Natural killer cell (primary cell): ENCODE results near the gene PLXNA4. TPM values are rescaled to one million over a fixed set of nuclear protein-coding genes. Genes with fewer than 3 reads are reported as not detected.

Source experiments
- ATAC-seq, 3 donors: fragments of 150-1000 bp in 2 of 3; fragments of 200-7000 bp in 1 of 3; cut with Tn5 transposase; 1 replicate in 1 of 3; 2 replicates in 2 of 3; pipeline ENCODE4 v1.10.0; 2021; ENCODE audit warnings: mild to moderate bottlenecking in 2 of 3, moderate library complexity in 2 of 3
- DNase-seq, 2 donors: peaks; one replicate each; pipeline versions ENCODE4 v3.0.0 to v3.0.0-alpha.2; 2013 to 2021; ENCODE audit warnings: mixed read lengths in 1 of 2
- H3K27ac ChIP-seq: one replicate; pipeline ENCODE4 v1.5.1; 2013; ENCODE audit warnings: mild to moderate bottlenecking, low read length
- H3K27me3 ChIP-seq: one replicate; pipeline ENCODE4 v1.6.1; 2013; ENCODE audit warnings: low read length; ENCODE audit not compliant: control insufficient read depth, insufficient read depth
- H3K36me3 ChIP-seq: one replicate; pipeline ENCODE4 v1.6.1; 2013; ENCODE audit warnings: low read length; ENCODE audit not compliant: control insufficient read depth, insufficient read depth
- H3K4me1 ChIP-seq: one replicate; pipeline ENCODE4 v1.6.1; 2013; ENCODE audit warnings: low read length; ENCODE audit not compliant: control insufficient read depth, insufficient read depth
- H3K4me3 ChIP-seq: one replicate; pipeline ENCODE4 v1.5.1; 2013; ENCODE audit warnings: low read length
- H3K9me3 ChIP-seq: one replicate; pipeline ENCODE4 v1.6.1; 2013; ENCODE audit warnings: low read length; ENCODE audit not compliant: control insufficient read depth, insufficient read depth
- H3K27ac Mint-ChIP-seq, 2 donors: one replicate each; pipeline ENCODE4 v1.8.0; 2022; ENCODE audit warnings: mild to moderate bottlenecking in 2 of 2, mixed read lengths in 2 of 2, moderate library complexity in 1 of 2
- H3K27me3 Mint-ChIP-seq, 2 donors: one replicate each; pipeline ENCODE4 v1.8.0; 2022; ENCODE audit warnings: low read depth in 2 of 2, mixed read lengths in 2 of 2
- H3K36me3 Mint-ChIP-seq: one replicate; pipeline ENCODE4 v1.8.0; 2022; ENCODE audit warnings: mixed read lengths
- H3K4me1 Mint-ChIP-seq, 2 donors: one replicate each; pipeline ENCODE4 v1.8.0; 2022; ENCODE audit warnings: mixed read lengths in 2 of 2
- H3K4me3 Mint-ChIP-seq: one replicate; pipeline ENCODE4 v1.8.0; 2022; ENCODE audit warnings: mild to moderate bottlenecking, moderate library complexity, mixed read lengths
- H3K9me3 Mint-ChIP-seq, 2 donors: one replicate each; pipeline ENCODE4 v1.8.0; 2022; ENCODE audit warnings: mixed read lengths in 2 of 2
- WGBS: methylation state at CpG from one replicate; pipeline ENCODE4 v1.1.7; 2013; ENCODE audit warnings: missing lambda C conversion rate; ENCODE audit not compliant: insufficient coverage; 5-methylcytosine and 5-hydroxymethylcytosine counted together
- intact Hi-C: fragments of 100-400 bp; cut with micrococcal nuclease; formaldehyde crosslinking; loops from one replicate; pipeline ENCODE4 v1.14.2; 2022
- total RNA-seq, 4 donors: library from RNA; stranded (reverse); fragments of 120-200 nt in 1 of 4; gene quantifications; one replicate each; pipeline versions ENCODE4 v1.2.3 to v1.2.4, GENCODE V29; 2013 to 2022
- TF ChIP-seq, protein P1 (sequence below): fragments of 200-600 bp; IDR thresholded peaks from one replicate; pipeline ENCODE4 v1.8.0; 2022; ENCODE audit warnings: antibody characterized with exemption

PLXNA4 gene
- total RNA-seq, 3 donors from 2014 or later (not counting 1 experiment from before 2014, with no cell fraction given), result 5.1 to 15.3 (median 10.9) TPM

DNA sequence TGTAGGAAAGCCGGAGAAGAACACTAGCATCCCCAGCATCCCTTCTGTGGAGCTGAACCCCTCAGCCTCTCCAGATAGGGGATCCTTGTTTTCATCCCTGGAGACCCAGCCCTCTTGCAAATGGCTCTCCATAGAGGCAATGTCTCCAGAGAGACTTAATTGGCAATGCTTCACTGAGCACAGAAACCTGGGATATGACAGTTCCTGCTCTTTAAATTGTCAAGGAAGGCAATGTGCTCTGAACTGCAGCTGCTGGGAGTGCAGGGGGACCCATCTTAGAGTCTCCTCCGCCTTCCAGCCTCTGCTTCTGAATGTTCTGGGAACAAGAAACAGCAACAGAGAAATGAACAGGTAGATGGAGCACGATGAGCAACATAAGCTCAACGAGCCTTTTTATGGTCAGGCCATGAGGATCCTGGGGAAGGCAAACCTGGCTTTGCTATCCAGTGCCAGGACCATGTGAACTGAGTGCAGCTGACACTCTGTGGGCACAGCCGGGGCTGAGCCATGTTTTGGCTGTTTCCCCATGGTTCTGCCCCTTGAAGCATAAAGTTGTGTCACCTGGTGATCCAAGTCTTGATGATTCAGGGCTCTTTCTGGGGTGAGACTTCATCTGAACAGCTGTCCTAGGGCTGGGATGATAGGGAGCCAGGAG lies 481.0 kb downstream of the PLXNA4 start:
- Histone ChIP-seq H3K9me3 (no peaks in the 10 kb centered on the region), H3K27ac (no peak overlapping the region), H3K27me3 (no peaks in the 10 kb centered on the region), H3K4me3 (no peak overlapping the region), H3K36me3 (no peaks in the 10 kb centered on the region), H3K4me1 (no peaks in the 10 kb centered on the region)
- ATAC-seq, result no peak
- no peaks in the 10 kb centered on the region for H3K36me3 Mint-ChIP-seq
- no peaks in the 10 kb centered on the region for H3K9me3 Mint-ChIP-seq
- no peak for DNase-seq
- WGBS, result 61% methylated on average over 5 of the region's 5 CpGs
- H3K4me3 Mint-ChIP-seq, result no peak overlapping the region
- H3K27ac Mint-ChIP-seq, result no peak overlapping the region
- no peaks in the 10 kb centered on the region for H3K4me1 Mint-ChIP-seq
- intact Hi-C loops, result no loop called here
- TF ChIP-seq, protein P1, sequence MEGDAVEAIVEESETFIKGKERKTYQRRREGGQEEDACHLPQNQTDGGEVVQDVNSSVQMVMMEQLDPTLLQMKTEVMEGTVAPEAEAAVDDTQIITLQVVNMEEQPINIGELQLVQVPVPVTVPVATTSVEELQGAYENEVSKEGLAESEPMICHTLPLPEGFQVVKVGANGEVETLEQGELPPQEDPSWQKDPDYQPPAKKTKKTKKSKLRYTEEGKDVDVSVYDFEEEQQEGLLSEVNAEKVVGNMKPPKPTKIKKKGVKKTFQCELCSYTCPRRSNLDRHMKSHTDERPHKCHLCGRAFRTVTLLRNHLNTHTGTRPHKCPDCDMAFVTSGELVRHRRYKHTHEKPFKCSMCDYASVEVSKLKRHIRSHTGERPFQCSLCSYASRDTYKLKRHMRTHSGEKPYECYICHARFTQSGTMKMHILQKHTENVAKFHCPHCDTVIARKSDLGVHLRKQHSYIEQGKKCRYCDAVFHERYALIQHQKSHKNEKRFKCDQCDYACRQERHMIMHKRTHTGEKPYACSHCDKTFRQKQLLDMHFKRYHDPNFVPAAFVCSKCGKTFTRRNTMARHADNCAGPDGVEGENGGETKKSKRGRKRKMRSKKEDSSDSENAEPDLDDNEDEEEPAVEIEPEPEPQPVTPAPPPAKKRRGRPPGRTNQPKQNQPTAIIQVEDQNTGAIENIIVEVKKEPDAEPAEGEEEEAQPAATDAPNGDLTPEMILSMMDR, result no peak
- H3K27me3 Mint-ChIP-seq, result peaks cover 4 to 8% of the 10 kb centered on the region in 2 donors

- H3K4me1 Mint-ChIP-seq, result no peaks in the 10 kb centered on the region
- TF ChIP-seq, protein P1, result no peak
- H3K27ac Mint-ChIP-seq, result no peak overlapping the region
- H3K27ac ChIP-seq, result no peak overlapping the region
- H3K27me3 ChIP-seq, result no peaks in the 10 kb centered on the region
- ATAC-seq (no peak), DNase-seq (no peak)
- H3K4me3 ChIP-seq, result no peak overlapping the region
- no peaks in the 10 kb centered on the region for H3K9me3 Mint-ChIP-seq
- H3K36me3 ChIP-seq, result no peaks in the 10 kb centered on the region
- 64% methylated on average over 4 of the region's 4 CpGs for WGBS
- intact Hi-C loops, result no loop called here
- no peaks in the 10 kb centered on the region for H3K36me3 Mint-ChIP-seq
- H3K4me3 Mint-ChIP-seq, result no peak overlapping the region
- H3K9me3 ChIP-seq, result no peaks in the 10 kb centered on the region
- no peaks in the 10 kb centered on the region for H3K4me1 ChIP-seq
- peaks cover 8 to 17% of the 10 kb centered on the region in 2 donors for H3K27me3 Mint-ChIP-seq
Observed at GRCh38 chr7:132092106-132092505, 484.2 kb downstream of the PLXNA4 start.

DNA sequence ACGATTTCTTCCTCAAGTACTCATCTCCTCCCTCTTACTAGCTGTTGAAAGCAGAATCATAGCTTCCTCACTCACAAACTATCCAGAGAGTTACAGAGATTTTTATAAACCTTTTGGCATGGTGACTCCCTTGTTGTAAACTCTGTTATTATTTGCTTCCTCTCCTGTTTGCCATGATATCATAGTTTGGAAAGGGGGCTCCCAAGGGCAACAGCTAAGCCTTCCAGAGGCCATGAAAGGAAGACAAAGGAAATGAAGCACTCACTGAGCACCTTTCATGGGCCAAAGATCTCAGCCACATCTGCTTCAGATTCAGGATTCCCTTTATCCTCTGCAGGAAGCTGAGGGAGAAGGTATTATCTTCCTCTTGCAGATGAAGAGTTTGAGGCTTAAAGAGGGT lies 484.6 kb downstream of the PLXNA4 start:
- Histone ChIP-seq H3K27me3 (no peaks in the 10 kb centered on the region), H3K27ac (no peak overlapping the region), H3K4me3 (no peak overlapping the region), H3K36me3 (no peaks in the 10 kb centered on the region), H3K9me3 (no peaks in the 10 kb centered on the region), H3K4me1 (no peaks in the 10 kb centered on the region)
- intact Hi-C loops, result no loop called here
- Mint-ChIP-seq H3K4me1 (no peaks in the 10 kb centered on the region), H3K36me3 (no peaks in the 10 kb centered on the region), H3K27ac (no peak overlapping the region), H3K27me3 (peaks cover 8 to 17% of the 10 kb centered on the region in 2 donors), H3K9me3 (no peaks in the 10 kb centered on the region), H3K4me3 (no peak overlapping the region)
- TF ChIP-seq, protein P1, result no peak
- DNase-seq, result no peak
- no peak for ATAC-seq
- 68% methylated on average over 1 of the region's 1 CpG for WGBS

DNA sequence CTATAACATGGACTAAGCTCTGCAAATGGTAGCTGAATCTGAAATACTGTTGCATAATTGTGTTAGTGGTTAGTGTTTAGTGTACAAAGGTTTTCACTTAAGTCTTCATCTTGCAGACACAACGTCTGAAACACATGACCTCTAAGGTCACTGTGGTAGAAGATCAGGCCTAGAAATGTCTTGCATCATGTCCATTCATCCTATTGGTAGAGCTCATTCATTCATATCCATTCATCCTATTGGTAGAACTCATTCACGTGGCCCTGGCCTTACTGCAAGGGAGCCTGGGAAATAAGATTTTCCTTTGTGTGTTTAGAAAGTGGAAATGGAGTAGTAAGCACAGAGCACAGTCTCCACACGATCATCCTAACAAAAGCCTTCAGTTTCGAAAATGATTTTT lies 485.8 kb downstream of the PLXNA4 start:
- Mint-ChIP-seq H3K36me3 (no peaks in the 10 kb centered on the region), H3K4me3 (no peak overlapping the region), H3K9me3 (no peaks in the 10 kb centered on the region), H3K27ac (no peak overlapping the region), H3K27me3 (peaks cover 6 to 17% of the 10 kb centered on the region in 2 donors), H3K4me1 (no peaks in the 10 kb centered on the region)
- no peak overlapping the region for H3K4me3 ChIP-seq
- no peaks in the 10 kb centered on the region for H3K27me3 ChIP-seq
- no peaks in the 10 kb centered on the region for H3K9me3 ChIP-seq
- ATAC-seq, result no peak
- intact Hi-C loops, result no loop called here
- 84% methylated on average over 3 of the region's 4 CpGs for WGBS
- no peak overlapping the region for H3K27ac ChIP-seq
- no peaks in the 10 kb centered on the region for H3K4me1 ChIP-seq
- H3K36me3 ChIP-seq, result no peaks in the 10 kb centered on the region
- TF ChIP-seq, protein P1, result no peak
- DNase-seq, result no peak
